AG04449 (cell line): Measurements from ENCODE around the gene GAB1.

Experiments
- CTCF ChIA-PET: fragments of 350-600 bp; formaldehyde crosslinking; extraction: SDS; loops from one replicate; lab custom pipeline; 2021; ENCODE audit warnings: antibody characterized with exemption; lab: Yijun Ruan, JAX
- POLR2A ChIA-PET: fragments of 400-600, 350-600 bp; formaldehyde crosslinking; extraction: SDS; loops from one replicate; lab custom pipeline; 2020; ENCODE audit warnings: antibody characterized with exemption, inconsistent platforms; lab: Yijun Ruan, JAX
- DNase-seq: peaks from one replicate; pipeline ENCODE4 v3.0.0-alpha.2; 2010; ENCODE audit warnings: low read depth, low spot score
- H3K4me3 ChIP-seq: 2 replicates; pipeline ENCODE4 v1.5.1; 2011; ENCODE audit warnings: low read depth, mild to moderate bottlenecking, control low read depth, low read length
- CTCF ChIP-seq: IDR thresholded peaks from one replicate; pipeline ENCODE4 v1.5.1; 2011; ENCODE audit warnings: mild to moderate bottlenecking, moderate library complexity, low read length, control low read depth, inconsistent platforms; ENCODE audit not compliant: insufficient read depth; ENCODE audit errors: missing control alignments

Gene GAB1

GRCh38 chr4:143391895-143392294 is 55.2 kb downstream of the GAB1 start:
- no peak overlapping the region for H3K4me3 ChIP-seq
- peak; percentile 70 for DNase-seq
- CTCF ChIA-PET: interaction anchor here (4.1 kb wide), 1 partner anchor 9 kb away, joined by 14 read pairs; no protein-coding TSS in a partner anchor
- POLR2A ChIA-PET: no interaction called here
- no peak for TF ChIP-seq CTCF

GRCh38 chr4:143393195-143393594 is 56.5 kb downstream of the GAB1 start:
- no peak for DNase-seq
- no peak for TF ChIP-seq CTCF
- POLR2A ChIA-PET: no interaction called here
- CTCF ChIA-PET: interaction anchor here (4.1 kb wide), 1 partner anchor 8 kb away, joined by 14 read pairs; no protein-coding TSS in a partner anchor
- no peak overlapping the region for H3K4me3 ChIP-seq

- no peak for TF ChIP-seq CTCF
- ChIA-PET CTCF (interaction anchor here (1.2 kb wide), 1 partner anchor 51 kb away, joined by 4 read pairs; no protein-coding TSS in a partner anchor), POLR2A (no interaction called here)
- no peak overlapping the region for H3K4me3 ChIP-seq
- DNase-seq: no peak
Measured at GRCh38 chr4:143394739-143395453, 58.2 kb downstream of the GAB1 start.

GRCh38 chr4:143396695-143397094 is 60.0 kb downstream of the GAB1 start:
- TF ChIP-seq CTCF: peak; percentile 5
- H3K4me3 ChIP-seq: no peak overlapping the region
- POLR2A ChIA-PET: no interaction called here
- no peak for DNase-seq
- CTCF ChIA-PET: interaction anchor here (0.6 to 2.2 kb wide), 3 partner anchors 11 to 189 kb away, joined by 3 to 8 read pairs (median 8); no protein-coding TSS in a partner anchor

GRCh38 chr4:143397335-143397734 is 60.7 kb downstream of the GAB1 start:
- TF ChIP-seq CTCF: no peak
- CTCF ChIA-PET: interaction anchor here (0.6 to 2.2 kb wide), 5 partner anchors 12 to 190 kb away, joined by 3 to 8 read pairs (median 5); no protein-coding TSS in a partner anchor
- POLR2A ChIA-PET: interaction anchor here (1.1 kb wide), 1 partner anchor 86 kb away, joined by 3 read pairs; no protein-coding TSS in a partner anchor
- DNase-seq: peak; percentile 33
- no peak overlapping the region for H3K4me3 ChIP-seq

GRCh38 chr4:143397887-143398286 is 61.2 kb downstream of the GAB1 start:
- POLR2A ChIA-PET: interaction anchor here (1.1 kb wide), 1 partner anchor 85 kb away, joined by 3 read pairs; no protein-coding TSS in a partner anchor
- H3K4me3 ChIP-seq: no peak overlapping the region
- CTCF ChIA-PET: interaction anchor here (1.1 to 2.2 kb wide), 7 partner anchors 9 to 26 kb away, joined by 3 to 8 read pairs (median 5); no protein-coding TSS in a partner anchor
- no peak for TF ChIP-seq CTCF
- no peak for DNase-seq
